Stimulated activated CD8-positive, alpha-beta memory T cell treated with anti-CD3 and anti-CD28 coated beads, Interleukin-4, amount 100 ng/mL, for 24 hours (primary cell): ENCODE measurements around the gene ARHGAP26.

Experiments
- DNase-seq: peaks from one replicate; pipeline ENCODE4 v3.0.0-alpha.2; 2020; ENCODE audit warnings: low read depth

ARHGAP26 gene, protein sequence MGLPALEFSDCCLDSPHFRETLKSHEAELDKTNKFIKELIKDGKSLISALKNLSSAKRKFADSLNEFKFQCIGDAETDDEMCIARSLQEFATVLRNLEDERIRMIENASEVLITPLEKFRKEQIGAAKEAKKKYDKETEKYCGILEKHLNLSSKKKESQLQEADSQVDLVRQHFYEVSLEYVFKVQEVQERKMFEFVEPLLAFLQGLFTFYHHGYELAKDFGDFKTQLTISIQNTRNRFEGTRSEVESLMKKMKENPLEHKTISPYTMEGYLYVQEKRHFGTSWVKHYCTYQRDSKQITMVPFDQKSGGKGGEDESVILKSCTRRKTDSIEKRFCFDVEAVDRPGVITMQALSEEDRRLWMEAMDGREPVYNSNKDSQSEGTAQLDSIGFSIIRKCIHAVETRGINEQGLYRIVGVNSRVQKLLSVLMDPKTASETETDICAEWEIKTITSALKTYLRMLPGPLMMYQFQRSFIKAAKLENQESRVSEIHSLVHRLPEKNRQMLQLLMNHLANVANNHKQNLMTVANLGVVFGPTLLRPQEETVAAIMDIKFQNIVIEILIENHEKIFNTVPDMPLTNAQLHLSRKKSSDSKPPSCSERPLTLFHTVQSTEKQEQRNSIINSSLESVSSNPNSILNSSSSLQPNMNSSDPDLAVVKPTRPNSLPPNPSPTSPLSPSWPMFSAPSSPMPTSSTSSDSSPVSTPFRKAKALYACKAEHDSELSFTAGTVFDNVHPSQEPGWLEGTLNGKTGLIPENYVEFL

DNA sequence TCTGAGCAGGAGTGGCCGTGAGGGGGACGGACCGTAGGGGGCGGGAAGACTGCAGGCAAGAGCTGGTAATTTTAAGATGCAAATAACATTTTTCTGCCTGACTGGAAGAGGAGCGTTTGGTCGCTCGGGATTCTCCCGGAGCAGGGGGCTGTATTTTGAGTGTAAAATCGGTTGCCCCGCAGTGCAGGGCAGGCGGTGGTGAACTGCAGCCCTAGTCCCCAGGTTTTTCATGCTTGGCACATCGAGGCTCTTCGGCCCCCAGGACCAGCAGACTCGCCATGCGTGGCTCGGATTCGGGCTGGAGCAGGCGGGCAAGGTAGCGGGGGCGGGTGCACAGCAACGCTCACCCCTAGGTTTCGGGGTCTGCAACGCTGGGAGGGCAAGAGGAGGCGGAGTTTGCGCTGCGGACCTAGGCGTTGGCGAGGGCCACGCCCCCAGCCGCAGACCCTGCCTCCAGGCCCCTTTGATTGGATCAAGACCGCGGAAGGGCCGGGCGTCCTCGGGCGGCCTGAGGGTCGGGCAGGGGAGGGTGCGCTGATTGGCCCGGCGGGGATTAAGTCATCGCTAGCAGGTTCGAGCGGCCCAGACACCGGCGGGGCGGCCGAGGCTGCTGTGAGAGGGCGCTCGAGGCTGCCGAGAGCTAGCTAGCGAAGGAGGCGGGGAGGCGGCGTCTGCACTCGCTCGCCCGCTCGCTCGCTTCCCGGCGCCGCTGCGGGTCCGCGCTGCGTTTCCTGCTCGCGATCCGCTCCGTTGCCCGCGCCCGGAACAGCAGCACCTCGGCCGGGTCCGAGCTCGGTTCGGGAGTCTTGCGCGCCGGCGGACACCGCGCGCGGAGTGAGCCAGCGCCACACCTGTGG lies at the start of gene ARHGAP26:
ARHGAP26 (plus strand) TSS at position 585 of the 857 bp plus-strand sequence. CDS start 385 bp downstream, outside the sequence.
- peak; percentile 94 for DNase-seq

DNA sequence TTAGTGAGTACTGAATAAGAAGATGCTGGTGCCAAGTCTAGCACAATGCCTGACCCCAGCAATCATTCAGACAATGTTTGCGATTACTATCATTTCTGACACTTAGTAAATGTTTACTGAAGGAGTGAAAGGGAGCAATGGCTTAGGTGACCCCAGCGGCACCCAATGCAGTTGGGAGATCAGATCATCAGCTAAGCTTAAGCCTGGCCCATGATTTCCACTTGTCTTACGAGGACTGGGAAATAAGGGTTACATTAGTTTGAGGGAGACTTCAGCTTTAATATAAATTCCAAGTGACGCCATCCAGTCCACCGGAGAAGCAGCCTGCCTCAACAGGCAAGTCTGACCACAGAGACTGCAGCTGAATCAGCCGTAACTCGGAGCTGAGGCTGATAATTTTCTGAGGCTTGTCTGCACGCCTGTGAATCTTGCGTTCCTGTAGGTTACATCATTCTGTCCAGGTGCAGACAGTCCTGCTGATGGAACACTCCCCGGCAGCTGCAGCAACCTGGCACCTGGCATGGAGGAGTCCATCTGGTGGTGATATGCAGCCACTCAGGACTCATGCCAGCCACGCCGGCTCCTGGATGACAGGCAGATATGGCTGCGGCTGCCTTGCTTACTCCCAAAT lies 49.4 kb upstream of the ARHGAP26 start:
- DNase-seq: no peak

DNA sequence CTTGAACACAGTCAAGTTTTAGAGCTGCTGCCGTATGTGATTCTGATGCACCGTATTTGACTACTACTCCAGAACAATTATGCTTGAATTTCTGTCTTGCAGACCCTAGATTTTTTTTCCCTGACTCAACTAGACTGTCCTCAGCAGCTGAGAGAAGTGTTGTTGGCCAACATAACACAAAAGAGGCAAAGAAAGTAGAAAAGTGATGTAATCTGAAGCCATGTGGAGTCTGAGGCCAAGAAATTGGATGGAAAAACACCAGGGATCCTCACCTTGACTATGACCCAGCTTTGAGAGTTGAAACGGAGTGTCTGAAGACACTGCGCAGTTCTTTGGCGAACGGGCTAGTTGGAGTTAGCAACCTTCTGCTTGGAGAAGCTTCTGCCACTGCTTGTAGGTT lies 48.0 kb upstream of the ARHGAP26 start:
- no peak for DNase-seq

DNA sequence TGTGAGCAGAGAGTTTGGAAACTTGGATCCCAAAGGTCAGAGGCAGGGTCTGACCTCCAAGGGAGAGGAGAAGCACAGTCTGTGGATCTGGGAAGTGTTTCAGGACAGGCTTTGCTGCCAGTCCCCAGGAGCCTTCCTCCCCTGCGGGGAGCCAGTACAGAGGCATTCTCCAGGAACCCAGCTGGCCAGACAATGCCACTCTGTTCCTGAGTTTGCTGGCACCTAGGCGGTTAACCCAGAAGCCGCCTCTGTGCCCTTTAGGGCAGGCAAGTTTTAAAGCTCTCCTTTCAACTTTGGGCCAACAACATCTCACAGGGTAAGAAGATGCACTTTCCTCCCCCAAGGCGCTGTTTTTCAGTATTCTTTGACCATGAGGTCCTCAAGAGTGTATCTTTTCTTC lies 47.3 kb upstream of the ARHGAP26 start:
- no peak for DNase-seq

DNA sequence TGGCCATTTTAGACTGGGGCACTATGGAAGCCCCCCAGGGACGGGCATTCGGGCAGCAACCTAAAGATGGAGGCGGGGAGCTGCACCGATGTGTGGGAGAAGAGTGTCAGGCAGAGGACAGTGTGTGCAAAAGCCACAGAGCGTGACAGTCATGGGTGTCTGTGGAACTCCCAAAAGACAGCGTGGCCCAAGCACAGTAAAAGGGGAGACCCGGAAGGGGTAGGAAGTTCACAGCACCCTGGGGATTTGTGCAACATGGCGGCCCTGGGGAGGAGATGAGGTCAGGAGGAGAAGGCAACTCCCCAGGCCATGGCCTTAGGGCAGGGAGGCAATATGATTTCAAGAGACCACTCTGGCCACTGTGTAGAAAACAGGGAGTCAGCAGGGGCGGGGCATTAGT lies 45.4 kb upstream of the ARHGAP26 start:
- no peak for DNase-seq

DNA sequence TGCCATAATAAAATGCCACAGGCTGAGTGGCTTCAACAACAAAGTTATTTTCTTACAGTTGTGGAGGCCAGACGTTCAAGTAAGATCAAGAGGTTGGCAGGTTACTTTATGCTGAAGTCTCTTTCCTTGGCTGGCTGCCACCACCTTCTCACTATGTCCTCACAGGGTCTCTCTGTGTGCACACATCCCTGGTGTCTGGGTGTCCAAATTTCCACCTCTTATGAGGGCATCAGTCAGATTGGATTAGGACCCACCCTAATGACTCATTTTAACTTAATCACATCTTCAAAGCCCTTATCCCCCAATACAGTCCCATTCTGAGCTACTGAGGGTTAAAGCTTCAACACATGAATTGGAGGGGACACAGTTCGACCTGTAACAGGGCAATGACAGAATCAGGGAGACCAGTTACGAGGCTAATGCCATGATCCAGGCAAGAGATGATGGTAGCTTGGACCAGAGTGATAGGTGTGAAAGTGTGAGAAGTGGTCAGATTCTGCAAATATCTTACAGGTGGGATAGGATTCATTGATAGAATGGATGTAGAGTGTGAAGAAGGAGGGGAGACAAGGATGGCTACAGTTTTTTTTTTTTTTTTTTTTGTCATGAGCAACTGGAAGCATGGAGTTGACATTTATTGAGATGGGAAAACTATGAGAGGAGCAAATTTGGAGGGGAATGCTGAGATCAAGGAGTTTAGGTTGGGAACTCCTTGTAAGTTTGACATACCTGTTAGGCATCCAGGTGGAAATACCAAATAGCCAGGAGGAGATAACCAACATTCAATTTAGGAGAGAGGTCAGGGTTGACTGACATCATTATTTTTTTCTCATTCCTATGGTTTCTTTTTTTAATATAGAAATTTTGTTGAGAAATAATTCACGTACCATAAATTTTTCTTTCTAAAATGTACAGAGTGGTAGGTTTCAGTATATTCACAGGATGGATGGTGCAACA lies 44.7 kb upstream of the ARHGAP26 start:
- DNase-seq: no peak

DNA sequence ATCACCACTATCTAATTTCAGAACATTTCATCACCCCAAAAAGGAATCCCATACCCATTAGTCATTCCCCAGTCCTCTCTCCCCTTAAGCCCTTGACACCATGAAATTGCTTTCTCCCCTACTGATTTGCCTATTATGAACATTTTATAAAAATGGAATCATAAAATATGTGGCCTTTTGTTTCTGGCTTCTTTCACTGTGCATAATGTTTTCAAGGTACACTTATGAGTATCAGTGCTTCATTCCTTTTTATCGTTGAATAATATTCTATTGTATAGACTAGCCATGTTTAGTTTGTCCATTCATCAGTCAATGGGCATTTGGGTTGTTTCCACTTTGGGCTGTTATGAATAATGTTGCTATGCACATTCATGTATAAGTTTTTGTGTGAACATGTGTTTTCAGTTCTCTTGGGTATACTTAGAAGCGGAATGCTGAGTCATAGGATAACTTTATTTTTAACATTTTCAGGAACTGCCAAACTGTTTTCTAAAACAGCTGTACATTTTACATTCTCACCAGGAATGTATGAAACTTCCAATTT lies 43.9 kb upstream of the ARHGAP26 start:
- no peak for DNase-seq

DNA sequence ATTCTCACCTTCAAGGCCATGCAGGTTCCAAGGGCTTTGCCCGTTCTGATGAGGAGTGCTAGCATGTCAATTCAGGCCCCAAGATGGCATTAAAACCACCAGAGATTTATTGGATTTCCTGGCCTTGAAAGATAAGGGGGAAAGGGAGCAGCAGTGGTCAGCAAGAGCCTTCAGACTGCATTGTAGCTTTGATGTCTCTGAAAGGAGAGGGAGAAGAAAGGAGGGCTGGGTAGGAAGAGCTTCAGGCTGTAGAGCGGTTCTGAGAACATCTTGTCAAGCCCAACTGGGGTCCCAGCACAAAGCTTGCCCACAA lies 42.5 kb upstream of the ARHGAP26 start:
- no peak for DNase-seq

DNA sequence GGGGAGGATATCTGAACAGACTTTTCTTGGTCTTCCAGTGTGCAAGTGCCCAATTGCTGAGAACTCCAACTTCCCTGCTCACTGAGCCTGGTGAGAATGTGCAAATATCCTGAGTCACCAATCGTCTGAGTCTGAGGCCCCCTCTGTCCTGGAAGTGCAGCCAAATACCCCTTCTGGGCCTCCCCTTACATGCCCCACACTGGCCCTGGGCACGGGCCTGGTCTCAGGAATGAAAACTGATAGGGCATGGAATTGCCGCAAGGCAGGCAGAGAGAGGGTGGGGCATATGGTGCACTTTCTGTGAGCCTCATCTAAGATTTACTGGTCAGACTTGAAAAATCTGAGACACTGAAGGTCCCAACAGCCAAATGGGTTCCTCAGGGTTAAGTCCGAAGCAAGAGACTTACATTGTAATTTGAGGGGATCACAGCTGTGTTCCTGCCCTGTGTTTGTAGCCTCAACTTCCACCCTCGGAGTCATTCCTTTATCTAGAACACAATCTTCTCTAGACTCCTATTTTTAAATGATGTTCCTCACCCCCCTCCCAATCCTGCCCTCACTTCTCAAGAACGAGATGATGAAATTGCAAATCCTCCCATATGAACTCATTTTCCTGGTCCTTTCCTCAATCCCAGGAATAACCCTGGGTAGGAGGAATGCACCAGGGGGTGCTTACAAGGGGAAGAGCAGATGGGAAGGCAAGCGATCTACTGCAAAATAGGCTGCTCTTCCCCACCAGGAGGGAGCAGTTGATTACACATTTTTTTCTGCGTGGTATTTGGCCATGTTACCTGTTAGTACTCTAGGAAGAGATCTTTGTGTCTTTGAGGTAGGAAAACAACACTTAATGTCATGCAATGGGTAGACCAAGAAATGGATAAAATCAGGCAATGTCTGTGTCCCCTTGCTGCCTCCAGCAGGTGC lies 34.6 kb upstream of the ARHGAP26 start:
- no peak for DNase-seq

DNA sequence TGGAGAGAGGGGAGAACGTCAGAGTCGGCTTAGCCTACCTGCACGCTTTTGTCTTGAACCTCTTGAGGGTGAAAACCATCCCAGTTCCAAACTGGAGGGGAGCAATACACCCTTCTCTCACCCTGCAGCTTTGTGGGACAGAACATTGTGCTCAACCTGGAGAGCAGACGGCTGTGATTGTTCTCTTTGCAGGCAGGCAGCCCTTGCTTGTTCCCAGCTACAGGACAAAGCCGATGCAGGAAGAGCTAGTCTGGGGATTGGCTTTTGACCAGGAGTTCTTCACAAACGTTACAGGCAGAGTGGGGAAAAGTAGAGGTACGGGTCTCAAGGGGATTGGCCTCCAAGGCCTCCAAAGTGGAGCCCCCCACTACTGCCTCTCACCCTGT lies 33.9 kb upstream of the ARHGAP26 start:
- DNase-seq: no peak

DNA sequence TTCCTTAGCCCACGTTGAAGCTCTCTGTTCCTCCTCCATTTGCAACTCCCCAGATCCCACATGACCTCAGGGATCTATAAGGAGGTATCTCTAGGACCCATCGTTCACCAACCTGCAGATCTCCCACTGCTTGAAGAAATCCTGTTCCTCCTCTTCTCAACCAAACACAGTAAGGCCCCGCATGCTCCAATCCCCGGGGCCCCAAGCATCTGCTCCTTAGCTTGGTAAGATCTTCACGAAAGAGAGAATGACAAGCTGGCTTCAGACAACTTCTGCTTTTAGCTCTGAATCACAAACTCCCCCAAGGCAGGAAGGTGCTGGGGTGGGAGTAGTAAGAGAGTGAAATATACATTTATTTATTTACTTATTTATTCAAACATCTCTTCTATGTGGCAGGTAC lies 33.0 kb upstream of the ARHGAP26 start:
- no peak for DNase-seq

DNA sequence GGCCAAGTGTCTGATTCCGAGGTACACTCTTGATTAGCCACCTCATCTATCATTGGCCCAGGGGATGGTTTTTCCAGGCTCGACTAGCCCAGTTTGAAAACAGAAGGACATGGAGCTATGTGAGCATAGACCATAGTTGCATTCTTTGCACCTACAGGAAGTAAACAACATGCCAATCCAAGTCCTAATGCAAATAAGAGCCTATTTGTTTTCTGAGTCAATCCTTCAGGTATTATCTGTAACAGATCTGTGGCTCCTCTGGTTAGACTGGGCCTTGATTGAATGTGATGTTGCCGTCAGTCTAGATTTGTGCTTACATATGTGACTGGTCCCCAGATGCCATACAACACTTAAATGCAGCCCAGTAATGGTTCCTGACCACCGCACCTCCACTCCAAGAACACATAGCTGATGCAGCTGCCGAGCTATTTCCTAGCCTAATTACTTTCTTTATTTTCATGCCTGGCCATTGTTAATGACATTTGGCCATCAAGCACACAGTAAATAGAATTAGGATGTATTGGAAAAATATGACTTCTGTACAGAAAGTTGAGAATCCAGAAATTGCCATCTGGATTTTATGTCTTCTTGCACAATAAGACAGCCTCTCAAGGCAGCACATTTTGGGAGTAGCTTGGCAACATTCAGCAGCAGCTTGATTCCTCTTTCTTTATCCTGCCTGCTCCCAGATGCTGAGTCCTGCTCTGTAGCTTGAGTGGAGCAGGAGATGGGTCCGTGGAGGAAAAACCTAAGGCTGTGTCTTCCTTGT lies 29.5 kb upstream of the ARHGAP26 start:
- no peak for DNase-seq

DNA sequence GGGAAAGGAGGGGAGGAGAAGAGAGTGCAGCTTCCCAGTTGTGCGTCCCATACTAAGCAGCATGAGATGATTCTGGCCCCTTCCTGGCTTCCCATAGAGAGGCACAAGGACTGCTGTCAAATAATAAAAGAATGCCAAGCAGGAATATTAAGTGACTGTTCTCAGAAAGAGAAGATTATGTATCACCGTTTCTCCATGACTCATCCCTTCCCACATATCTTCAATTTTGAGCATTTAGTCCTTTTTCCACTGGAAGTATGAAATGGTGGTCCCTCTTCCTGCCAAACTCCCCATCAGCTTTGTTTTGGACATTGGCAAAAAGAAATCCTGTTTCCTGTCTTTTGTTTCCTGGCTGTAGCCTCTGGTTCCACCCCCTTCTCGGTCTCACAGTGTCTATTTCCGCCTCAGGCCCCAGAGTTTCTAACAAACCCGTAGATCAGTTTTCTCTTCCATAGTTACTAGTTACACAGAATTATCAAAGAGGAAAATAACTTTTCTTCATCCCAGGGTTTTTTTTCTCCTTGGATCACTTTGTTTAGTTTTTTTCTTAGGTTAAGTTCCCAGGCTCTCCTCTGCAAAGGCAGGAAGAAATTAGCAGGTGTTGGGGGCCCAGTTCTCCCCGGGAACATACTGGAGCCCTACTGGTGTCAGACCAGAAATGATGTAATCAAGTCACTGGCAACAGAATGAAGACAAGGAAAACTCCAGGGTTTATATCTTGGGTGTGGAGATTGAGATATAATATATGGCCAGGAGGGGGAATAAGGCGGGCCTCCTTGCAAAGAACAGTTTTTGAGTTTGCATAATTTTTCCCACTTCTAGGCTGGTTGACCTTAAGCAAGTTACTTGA lies 26.4 kb upstream of the ARHGAP26 start:
- DNase-seq: no peak

DNA sequence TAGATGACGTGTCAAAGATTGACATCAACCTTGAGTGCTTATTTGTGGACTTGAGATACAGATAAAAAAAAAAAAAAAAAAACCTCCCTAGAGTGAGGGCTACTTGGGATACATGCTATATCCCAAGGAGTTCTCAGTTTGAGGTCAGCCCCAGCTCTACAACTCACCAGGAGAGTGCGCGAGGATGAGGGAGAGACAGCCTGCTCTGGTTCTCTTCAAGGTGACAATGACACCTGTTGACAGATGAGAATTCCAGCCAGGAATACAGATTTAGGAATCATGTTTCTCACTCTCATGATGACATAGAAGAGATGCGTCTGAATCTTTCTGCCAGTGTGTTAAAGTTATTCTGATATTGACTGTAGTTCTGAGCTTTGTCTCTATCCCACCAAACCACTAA lies 24.9 kb upstream of the ARHGAP26 start:
- DNase-seq: no peak

DNA sequence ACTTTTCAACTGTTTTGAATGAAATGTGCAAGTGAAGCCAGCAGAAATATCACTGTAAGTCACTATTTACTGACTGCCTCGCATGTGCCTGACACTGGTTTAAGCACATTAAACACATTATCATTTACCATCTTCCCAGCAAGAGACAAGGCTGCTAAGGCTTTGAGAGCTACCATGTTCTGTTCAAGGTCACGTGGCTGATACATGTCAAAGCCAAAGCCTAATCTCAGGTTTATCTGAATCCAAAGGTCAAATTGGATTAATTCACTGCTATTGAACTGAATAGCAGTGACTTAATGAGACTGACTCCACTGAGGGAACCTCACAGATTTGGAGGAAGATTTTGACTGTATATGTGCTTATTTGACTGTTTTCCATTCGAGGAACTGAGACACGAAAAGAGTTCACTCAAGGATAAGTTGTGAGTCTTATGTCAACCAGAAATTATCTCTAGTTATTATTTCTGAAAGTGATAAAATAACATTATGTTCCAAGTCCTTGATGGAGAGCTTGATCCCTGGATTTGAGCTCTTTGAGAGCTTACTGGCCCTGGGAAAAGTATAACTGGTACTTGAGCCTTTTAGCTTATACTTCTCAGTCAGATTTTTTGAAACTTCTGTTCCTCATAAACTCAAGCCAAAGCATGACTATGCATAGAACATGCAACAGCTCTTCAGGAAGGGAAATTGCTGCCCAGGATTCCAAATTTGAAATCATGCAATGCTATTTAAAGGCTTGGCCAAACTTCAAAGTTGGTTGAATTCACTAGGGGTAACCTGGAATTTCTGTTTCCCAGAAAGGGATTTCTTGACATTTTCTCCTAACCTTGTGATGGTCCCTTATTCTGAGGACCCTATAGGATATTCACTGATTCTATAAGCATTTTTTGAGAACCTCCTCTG lies 23.4 kb upstream of the ARHGAP26 start:
- no peak for DNase-seq

DNA sequence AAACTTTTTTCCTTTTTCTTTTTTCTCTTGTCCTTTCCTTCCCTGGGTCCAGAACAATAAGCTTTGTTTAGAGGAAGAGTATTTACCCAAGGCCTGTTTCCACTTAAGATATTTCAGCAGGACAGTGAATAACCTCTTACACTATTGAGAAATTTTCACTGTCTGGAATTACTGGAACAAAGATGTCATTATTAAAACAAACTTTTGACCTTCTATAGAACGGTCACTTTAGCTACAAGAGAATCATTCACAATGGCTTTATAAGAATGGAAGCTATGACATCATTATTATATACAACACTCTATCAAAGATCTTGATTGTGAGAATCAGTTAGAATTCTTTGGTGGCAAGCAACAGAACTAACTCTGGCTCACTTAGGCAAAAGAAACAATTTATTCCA lies 22.0 kb upstream of the ARHGAP26 start:
- DNase-seq: no peak
